ENCODE results near the gene NAAA.
"Not testable (repeated sequence)": the region's sequence is repeated elsewhere in the genome, so short reads cannot be mapped to it uniquely, and the experiment has no call there.

Gene NAAA

GRCh38 chr4:75940692-75941253 lies at the start of gene NAAA:
TSS of gene NAAA (minus strand) at chr4:75941013. CDS start at chr4:75940949, 64 bp downstream.
- no peak for DNase-seq

- DNase-seq = no peak
Observed at GRCh38 chr4:75989846-75990528, 49.2 kb upstream of the NAAA start.

GRCh38 chr4:75985116-75985515 lies 44.3 kb upstream of the NAAA start:
- no peak for DNase-seq

- no peak for DNase-seq
Observed at GRCh38 chr4:75980576-75980975, 39.8 kb upstream of the NAAA start.

GRCh38 chr4:75976177-75976576 lies 35.4 kb upstream of the NAAA start:
- DNase-seq = no peak

- DNase-seq = no peak
Observed at GRCh38 chr4:75973766-75974165, 33.0 kb upstream of the NAAA start.

GRCh38 chr4:75968084-75968483 lies 27.3 kb upstream of the NAAA start:
- DNase-seq = no peak

- no peak for DNase-seq
Observed at GRCh38 chr4:75963558-75963957, 22.7 kb upstream of the NAAA start.

GRCh38 chr4:75962072-75962471 lies 21.3 kb upstream of the NAAA start:
- DNase-seq = not testable (repeated sequence)

- not testable (repeated sequence) for DNase-seq
Observed at GRCh38 chr4:75958546-75958945, 17.7 kb upstream of the NAAA start.

- not testable (repeated sequence) for DNase-seq
Observed at GRCh38 chr4:75954811-75955210, 14.0 kb upstream of the NAAA start.

GRCh38 chr4:75953509-75953908 lies 12.7 kb upstream of the NAAA start:
- DNase-seq = no peak

- no peak for DNase-seq
Observed at GRCh38 chr4:75950213-75950815, 9.5 kb upstream of the NAAA start.

- no peak for DNase-seq
Observed at GRCh38 chr4:75948822-75949444, 8.1 kb upstream of the NAAA start.

GRCh38 chr4:75939890-75940691 lies 722 bp downstream of the NAAA start:
- DNase-seq = no peak

- DNase-seq = no peak
Observed at GRCh38 chr4:75935628-75936027, 5.2 kb downstream of the NAAA start.

- DNase-seq = no peak
Observed at GRCh38 chr4:75930152-75930551, 10.7 kb downstream of the NAAA start.

GRCh38 chr4:75924916-75925315 lies 15.9 kb downstream of the NAAA start:
- not testable (repeated sequence) for DNase-seq

- no peak for DNase-seq
Observed at GRCh38 chr4:75924309-75924827, 16.4 kb downstream of the NAAA start.

GRCh38 chr4:75922588-75922987 lies 18.2 kb downstream of the NAAA start:
- no peak for DNase-seq

- no peak for DNase-seq
Observed at GRCh38 chr4:75921910-75922309, 18.9 kb downstream of the NAAA start.

- no peak for DNase-seq
Observed at GRCh38 chr4:75920327-75920726, 20.5 kb downstream of the NAAA start.

GRCh38 chr4:75919920-75920319 lies 20.9 kb downstream of the NAAA start:
- DNase-seq = no peak
